H1 (cell line): ENCODE results near the gene SND1.

Source experiments
- ATF2 ChIP-seq: IDR thresholded peaks from 2 replicates; pipeline ENCODE4 v1.6.1; 2012; ENCODE audit warnings: low read length, inconsistent platforms
- MAFK ChIP-seq: IDR thresholded peaks from 2 replicates; pipeline ENCODE4 v1.6.1; 2012; ENCODE audit warnings: low read depth, mild to moderate bottlenecking, improper control_type of control experiment, low read length
- PHF8 ChIP-seq: fragments of 200-600 bp; sonication (generic); conservative IDR thresholded peaks from 2 replicates; pipeline ENCODE4 v1.7.1; 2012; ENCODE audit warnings: low read depth, mild to moderate bottlenecking, inconsistent platforms, low read length, moderate library complexity
- TF ChIP-seq, protein P1 (sequence below), 3 experiments: IDR thresholded peaks; 1 replicate in 2 of 3; 2 replicates in 1 of 3; pipeline versions ENCODE4 v1.5.1 to v1.6.1; 2011; ENCODE audit warnings: low read length in 3 of 3, mild to moderate bottlenecking in 3 of 3, inconsistent platforms in 2 of 3, low read depth in 1 of 3, moderate library complexity in 1 of 3; ENCODE audit not compliant: insufficient read depth in 1 of 3; ENCODE audit errors: control extremely low read depth in 1 of 3

- TF ChIP-seq, protein P1, sequence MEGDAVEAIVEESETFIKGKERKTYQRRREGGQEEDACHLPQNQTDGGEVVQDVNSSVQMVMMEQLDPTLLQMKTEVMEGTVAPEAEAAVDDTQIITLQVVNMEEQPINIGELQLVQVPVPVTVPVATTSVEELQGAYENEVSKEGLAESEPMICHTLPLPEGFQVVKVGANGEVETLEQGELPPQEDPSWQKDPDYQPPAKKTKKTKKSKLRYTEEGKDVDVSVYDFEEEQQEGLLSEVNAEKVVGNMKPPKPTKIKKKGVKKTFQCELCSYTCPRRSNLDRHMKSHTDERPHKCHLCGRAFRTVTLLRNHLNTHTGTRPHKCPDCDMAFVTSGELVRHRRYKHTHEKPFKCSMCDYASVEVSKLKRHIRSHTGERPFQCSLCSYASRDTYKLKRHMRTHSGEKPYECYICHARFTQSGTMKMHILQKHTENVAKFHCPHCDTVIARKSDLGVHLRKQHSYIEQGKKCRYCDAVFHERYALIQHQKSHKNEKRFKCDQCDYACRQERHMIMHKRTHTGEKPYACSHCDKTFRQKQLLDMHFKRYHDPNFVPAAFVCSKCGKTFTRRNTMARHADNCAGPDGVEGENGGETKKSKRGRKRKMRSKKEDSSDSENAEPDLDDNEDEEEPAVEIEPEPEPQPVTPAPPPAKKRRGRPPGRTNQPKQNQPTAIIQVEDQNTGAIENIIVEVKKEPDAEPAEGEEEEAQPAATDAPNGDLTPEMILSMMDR (IDR thresholded peaks at IDR 0.05; ENCODE audit: control extremely low read depth in 1 of 3, insufficient read depth in 1 of 3, low read depth in 1 of 3, low read length in 3 of 3) = no peak
- TF ChIP-seq MAFK (no peak), ATF2 (no peak), PHF8 (no peak)
Observed at GRCh38 chr7:127824682-127825081, 172.7 kb downstream of the SND1 start.
